ENCODE data around the gene UNC13D.
A peak's percentile ranks its signal among the peaks of the same experiment; 100 is the strongest.
"Not testable (repeated sequence)": the region's sequence is repeated elsewhere in the genome, so short reads cannot be mapped to it uniquely, and the experiment has no call there.

Gene UNC13D

GRCh38 chr17:75856062-75856756 is 12.0 kb upstream of the UNC13D start:
- Mint-ChIP-seq H3K9me3 (no peaks in the 10 kb centered on the region), H3K27me3 (ENCODE audit: low read depth) (no peaks in the 10 kb centered on the region), H3K4me3 (peak overlapping the region in 1 of 3 experiments; percentile 88), H3K36me3 (ENCODE audit: low read depth) (peaks cover 4% of the 10 kb centered on the region), H3K27ac (peak overlapping the region in 2 of 3 experiments; percentile 27 to 78), H3K4me1 (peaks cover 12% of the 10 kb centered on the region)
- no peak for TF ChIP-seq CTCF (IDR thresholded peaks at IDR 0.05; ENCODE audit: unreplicated experiment in 3 of 3)

- H3K4me1 Mint-ChIP-seq: peaks cover 12% of the 10 kb centered on the region
- H3K9me3 Mint-ChIP-seq: no peaks in the 10 kb centered on the region
- H3K4me3 Mint-ChIP-seq: peak within 1 kb of the TSS in 1 of 3 experiments; percentile 88
- TF ChIP-seq CTCF (IDR thresholded peaks at IDR 0.05; ENCODE audit: unreplicated experiment in 3 of 3): peak; percentile 38 to 58 (median 45)
- H3K36me3 Mint-ChIP-seq (ENCODE audit: low read depth): peaks cover 6% of the 10 kb centered on the region
- peak within 1 kb of the TSS in 2 of 3 experiments; percentile 27 to 78 for H3K27ac Mint-ChIP-seq
- H3K27me3 Mint-ChIP-seq (ENCODE audit: low read depth): no peaks in the 10 kb centered on the region
These were observed 11.3 kb upstream of the UNC13D start, which contains the start of gene WBP2 for GRCh38 chr17:75855310-75856061. Gene WBP2 (minus strand): TSS chr17:75855335. CDS start chr17:75855297, 38 bp downstream.

- TF ChIP-seq CTCF (IDR thresholded peaks at IDR 0.05; ENCODE audit: unreplicated experiment in 3 of 3): no peak
- Mint-ChIP-seq H3K27ac (no peak overlapping the region), H3K4me1 (peaks cover 12% of the 10 kb centered on the region), H3K9me3 (no peaks in the 10 kb centered on the region), H3K27me3 (ENCODE audit: low read depth) (no peaks in the 10 kb centered on the region), H3K4me3 (no peak overlapping the region), H3K36me3 (ENCODE audit: low read depth) (peaks cover 7% of the 10 kb centered on the region)
These were observed 10.7 kb upstream of the UNC13D start for GRCh38 chr17:75854881-75855309.

- Mint-ChIP-seq H3K27ac (no peak overlapping the region), H3K36me3 (ENCODE audit: low read depth) (peaks cover 13% of the 10 kb centered on the region), H3K9me3 (no peaks in the 10 kb centered on the region), H3K27me3 (ENCODE audit: low read depth) (no peaks in the 10 kb centered on the region), H3K4me3 (no peak overlapping the region), H3K4me1 (peaks cover 17% of the 10 kb centered on the region)
- no peak for TF ChIP-seq CTCF (IDR thresholded peaks at IDR 0.05; ENCODE audit: unreplicated experiment in 3 of 3)
These were observed 10.0 kb upstream of the UNC13D start for GRCh38 chr17:75854101-75854748.

- Mint-ChIP-seq H3K36me3 (ENCODE audit: low read depth) (peaks cover 18% of the 10 kb centered on the region), H3K27ac (peak overlapping the region in 1 of 3 experiments; percentile 24), H3K9me3 (no peaks in the 10 kb centered on the region), H3K27me3 (ENCODE audit: low read depth) (no peaks in the 10 kb centered on the region), H3K4me3 (peak overlapping the region in 2 of 3 experiments; percentile 71 to 76), H3K4me1 (peaks cover 25% of the 10 kb centered on the region)
- no peak for TF ChIP-seq CTCF (IDR thresholded peaks at IDR 0.05; ENCODE audit: unreplicated experiment in 3 of 3)
These were observed 9.2 kb upstream of the UNC13D start for GRCh38 chr17:75853433-75853832.

GRCh38 chr17:75851693-75851991 is 7.4 kb upstream of the UNC13D start:
- Mint-ChIP-seq H3K36me3 (ENCODE audit: low read depth) (peaks cover 27% of the 10 kb centered on the region), H3K4me3 (peak overlapping the region in 2 of 3 experiments; percentile 39 to 51), H3K4me1 (peaks cover 28% of the 10 kb centered on the region)
- H3K27me3 Mint-ChIP-seq (ENCODE audit: low read depth); H3K27ac Mint-ChIP-seq; H3K9me3 Mint-ChIP-seq: not testable (repeated sequence)

Data from nephron (organoid).